Panc1 (cell line): ENCODE data around the gene PLD2. TPM values are rescaled to one million over a fixed set of nuclear protein-coding genes. Genes with fewer than 3 reads are reported as not detected.
A peak's percentile ranks its signal among the peaks of the same experiment; 100 is the strongest.
"Not testable (repeated sequence)": the region's sequence is repeated elsewhere in the genome, so short reads cannot be mapped to it uniquely, and the experiment has no call there.

Experiments
- ATAC-seq: fragments of 200-7000 bp; cut with Tn5 transposase; 2 replicates; pipeline ENCODE4 v1.9.1; 2020; ENCODE audit warnings: mild to moderate bottlenecking, moderate library complexity
- BruUV-seq: library from RNA; stranded (reverse); fragments of 400-500 nt; replicated peaks from 2 replicates; lab custom pipeline; 2021; lab: Mats Ljungman, UMichigan
- CTCF ChIA-PET: fragments of 300-600 bp; sonication (Branson Sonifier 250); formaldehyde crosslinking; loops from one replicate; lab custom pipeline; 2022; ENCODE audit warnings: antibody characterized with exemption; lab: Charles Lee
- POLR2A ChIA-PET: fragments of 300-600 bp; sonication (Branson Sonifier 250); formaldehyde crosslinking; loops from one replicate; lab custom pipeline; 2022; ENCODE audit warnings: antibody characterized with exemption; lab: Charles Lee
- DNase-seq: peaks from one replicate; pipeline ENCODE4 v3.0.0-alpha.2; 2010; ENCODE audit warnings: low read depth, low spot score
- H3K27ac ChIP-seq: 2 replicates; pipeline ENCODE4 v1.5.1; 2011; ENCODE audit warnings: mild to moderate bottlenecking, low read length, inconsistent platforms
- H3K27me3 ChIP-seq: fragments of 200-500 bp; sonication (Bioruptor generic); 2 replicates; pipeline ENCODE4 v1.6.0; 2014; ENCODE audit warnings: low read length, inconsistent platforms; ENCODE audit not compliant: control insufficient read depth, insufficient read depth
- H3K36me3 ChIP-seq: fragments of 200-500 bp; sonication (Bioruptor generic); 2 replicates; pipeline ENCODE4 v1.5.1; 2014; ENCODE audit warnings: inconsistent platforms, mild to moderate bottlenecking, low read length, moderate library complexity; ENCODE audit not compliant: control insufficient read depth, insufficient read depth
- H3K4me1 ChIP-seq: 2 replicates; pipeline ENCODE4 v1.5.1; 2011; ENCODE audit warnings: inconsistent platforms, mild to moderate bottlenecking, low read length, moderate library complexity; ENCODE audit not compliant: control insufficient read depth, insufficient read depth
- H3K4me3 ChIP-seq, 2 experiments: 2 replicates each; pipeline ENCODE4 v1.5.1; 2011 to 2012; ENCODE audit warnings: low read depth in 2 of 2, low read length in 2 of 2, mild to moderate bottlenecking in 2 of 2, inconsistent platforms in 1 of 2, moderate library complexity in 1 of 2
- H3K9me3 ChIP-seq: fragments of 200-500 bp; sonication (Bioruptor generic); 2 replicates; pipeline ENCODE4 v1.5.1; 2014; ENCODE audit warnings: low read depth, mild to moderate bottlenecking, inconsistent platforms, low read length, moderate library complexity; ENCODE audit not compliant: control insufficient read depth, insufficient read depth
- POLR2AphosphoS5 ChIP-seq: IDR thresholded peaks from 2 replicates; pipeline ENCODE4 v1.6.1; 2012; ENCODE audit warnings: mild to moderate bottlenecking, low read depth, low read length, moderate library complexity
- TCF7L2 ChIP-seq: IDR thresholded peaks from 2 replicates; pipeline ENCODE4 v1.6.1; 2011; ENCODE audit warnings: mild to moderate bottlenecking, low read depth, low read length, inconsistent platforms
- in situ Hi-C: cut with HindIII; loops from 2 replicates; pipeline ENCODE4 v1.10.0; 2016; ENCODE audit warnings: low sequenced_read_pairs, low pct_unique_long_range_greater_than_20kb
- intact Hi-C: fragments of 100-400 bp; cut with micrococcal nuclease; formaldehyde crosslinking; loops from one replicate; pipeline ENCODE4 v1.10.0; 2022; ENCODE audit not compliant: unreplicated experiment
- total RNA-seq: library from RNA; stranded (reverse); gene quantifications from one replicate; pipeline ENCODE4 v1.2.1, GENCODE V29; 2021; ENCODE audit not compliant: unreplicated experiment
- TF ChIP-seq, protein P1 (sequence below): fragments of 450-650 bp; IDR thresholded peaks from 2 replicates; pipeline ENCODE4 v1.5.1; 2017; ENCODE audit warnings: mild to moderate bottlenecking

PLD2 gene
- total RNA-seq, 1 experiment from 2014 or later: 40.2 TPM

DNA sequence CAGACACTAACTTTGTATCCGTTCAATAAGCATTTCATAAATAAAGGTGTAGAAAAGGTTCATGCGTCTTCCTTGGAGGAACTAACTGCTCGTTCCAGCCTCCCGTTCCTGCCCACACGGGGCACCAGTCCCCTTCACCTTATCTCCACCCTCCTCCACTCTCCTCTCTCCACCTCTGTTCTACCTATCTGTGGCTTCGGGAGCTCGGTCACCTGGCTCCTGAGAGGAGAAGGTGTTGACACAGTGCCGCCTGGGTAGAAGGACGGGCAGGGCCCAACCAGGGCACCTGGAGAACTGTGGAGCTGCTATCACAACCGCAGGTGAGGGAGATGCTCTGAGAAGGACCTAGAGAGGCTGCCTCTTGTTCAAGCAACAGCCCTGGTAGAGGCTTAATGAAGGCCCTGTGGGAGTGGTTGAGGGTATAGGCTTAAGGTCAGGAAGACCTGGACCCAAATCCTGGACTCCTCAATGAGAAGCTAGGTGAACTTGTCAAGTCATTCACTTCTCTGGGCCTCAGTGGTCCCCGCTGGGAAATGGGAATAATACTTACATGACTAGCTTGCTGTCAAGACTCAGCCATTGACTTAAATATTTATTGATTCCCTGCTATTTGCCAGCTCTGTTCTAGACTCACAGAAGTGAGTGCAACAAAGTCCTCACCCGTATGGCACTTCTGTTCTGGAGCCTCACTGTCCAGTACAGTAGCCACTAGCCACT, 16.6 kb downstream of the PLD2 start:
- Histone ChIP-seq H3K4me1 (no peaks in the 10 kb centered on the region), H3K27ac (no peak overlapping the region), H3K9me3 (no peaks in the 10 kb centered on the region), H3K4me3 (no peak overlapping the region), H3K27me3 (no peaks in the 10 kb centered on the region), H3K36me3 (no peaks in the 10 kb centered on the region)
- ATAC-seq (peak; percentile 42; the same call in 1 of the 2 replicates), DNase-seq (no peak)
- no peak for TF ChIP-seq POLR2AphosphoS5
- POLR2A ChIA-PET: interaction anchor here (0.7 kb wide), 1 partner anchor 63 kb away, joined by 5 read pairs; no protein-coding TSS in a partner anchor
- intact Hi-C loops: no loop called here
- CTCF ChIA-PET: interaction anchor here (0.5 kb wide), 1 partner anchor 68 kb away, joined by 6 read pairs; no protein-coding TSS in a partner anchor
- in situ Hi-C loops: no loop called here
- no TSS peak for BruUV-seq

DNA sequence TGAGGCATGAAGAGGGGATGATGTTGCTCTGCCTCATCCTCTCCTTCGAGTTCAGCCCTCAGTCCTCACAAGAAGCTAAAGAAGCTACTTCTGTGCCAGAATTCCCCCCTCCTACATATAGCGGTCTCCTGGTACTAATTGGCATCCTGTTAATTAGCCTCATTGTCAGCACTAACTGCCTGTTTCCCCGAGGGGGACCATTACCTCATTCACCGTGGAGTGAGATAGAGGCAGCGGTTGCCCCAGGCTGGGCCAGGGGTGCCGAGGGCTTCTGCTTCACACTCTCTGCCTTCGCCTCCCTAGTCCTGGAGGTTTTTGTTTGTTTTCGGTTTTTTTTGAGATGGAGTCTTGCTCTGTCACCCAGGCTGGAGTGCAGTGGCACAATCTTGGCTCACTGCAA, 20.4 kb downstream of the PLD2 start:
- no peak for DNase-seq
- H3K4me3 ChIP-seq: no peak overlapping the region
- ChIA-PET POLR2A (no interaction called here), CTCF (no interaction called here)
- no peak for ATAC-seq
- no peak overlapping the region for H3K27ac ChIP-seq
- H3K9me3 ChIP-seq: no peaks in the 10 kb centered on the region
- no peaks in the 10 kb centered on the region for H3K4me1 ChIP-seq
- no peaks in the 10 kb centered on the region for H3K27me3 ChIP-seq
- no TSS peak for BruUV-seq
- no peaks in the 10 kb centered on the region for H3K36me3 ChIP-seq
- in situ Hi-C loops: no loop called here
- intact Hi-C loops: no loop called here
- no peak for TF ChIP-seq TCF7L2
- TF ChIP-seq, protein P1, sequence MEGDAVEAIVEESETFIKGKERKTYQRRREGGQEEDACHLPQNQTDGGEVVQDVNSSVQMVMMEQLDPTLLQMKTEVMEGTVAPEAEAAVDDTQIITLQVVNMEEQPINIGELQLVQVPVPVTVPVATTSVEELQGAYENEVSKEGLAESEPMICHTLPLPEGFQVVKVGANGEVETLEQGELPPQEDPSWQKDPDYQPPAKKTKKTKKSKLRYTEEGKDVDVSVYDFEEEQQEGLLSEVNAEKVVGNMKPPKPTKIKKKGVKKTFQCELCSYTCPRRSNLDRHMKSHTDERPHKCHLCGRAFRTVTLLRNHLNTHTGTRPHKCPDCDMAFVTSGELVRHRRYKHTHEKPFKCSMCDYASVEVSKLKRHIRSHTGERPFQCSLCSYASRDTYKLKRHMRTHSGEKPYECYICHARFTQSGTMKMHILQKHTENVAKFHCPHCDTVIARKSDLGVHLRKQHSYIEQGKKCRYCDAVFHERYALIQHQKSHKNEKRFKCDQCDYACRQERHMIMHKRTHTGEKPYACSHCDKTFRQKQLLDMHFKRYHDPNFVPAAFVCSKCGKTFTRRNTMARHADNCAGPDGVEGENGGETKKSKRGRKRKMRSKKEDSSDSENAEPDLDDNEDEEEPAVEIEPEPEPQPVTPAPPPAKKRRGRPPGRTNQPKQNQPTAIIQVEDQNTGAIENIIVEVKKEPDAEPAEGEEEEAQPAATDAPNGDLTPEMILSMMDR: no peak

DNA sequence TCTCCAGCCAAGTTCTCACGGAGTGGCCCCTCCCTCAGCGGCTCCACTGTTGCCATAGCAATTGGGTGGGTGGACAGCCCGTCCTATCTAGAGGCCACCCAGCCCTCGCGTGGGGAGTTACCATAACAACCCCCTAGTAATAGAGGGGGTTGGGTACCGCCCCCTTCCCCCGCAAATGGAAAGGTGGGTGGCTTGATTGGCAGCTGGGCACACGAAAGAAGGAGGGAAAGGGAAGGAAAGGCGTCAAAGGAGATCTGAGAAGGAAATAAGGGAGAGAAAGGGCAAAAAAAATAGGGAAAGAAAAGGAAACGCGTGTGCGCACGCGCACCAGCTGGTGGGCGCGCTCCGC, 25.9 kb downstream of the PLD2 start:
- H3K27me3 ChIP-seq, intact Hi-C loops, in situ Hi-C loops, CTCF ChIA-PET, H3K4me1 ChIP-seq, H3K9me3 ChIP-seq, BruUV-seq, POLR2A ChIA-PET, DNase-seq, H3K36me3 ChIP-seq: not testable (repeated sequence)
- peak overlapping the region; percentile 73 to 86 for H3K4me3 ChIP-seq
- H3K27ac ChIP-seq: peak overlapping the region; percentile 81
- ATAC-seq: peak; percentile 32; the same call in 1 of the 2 replicates

DNA sequence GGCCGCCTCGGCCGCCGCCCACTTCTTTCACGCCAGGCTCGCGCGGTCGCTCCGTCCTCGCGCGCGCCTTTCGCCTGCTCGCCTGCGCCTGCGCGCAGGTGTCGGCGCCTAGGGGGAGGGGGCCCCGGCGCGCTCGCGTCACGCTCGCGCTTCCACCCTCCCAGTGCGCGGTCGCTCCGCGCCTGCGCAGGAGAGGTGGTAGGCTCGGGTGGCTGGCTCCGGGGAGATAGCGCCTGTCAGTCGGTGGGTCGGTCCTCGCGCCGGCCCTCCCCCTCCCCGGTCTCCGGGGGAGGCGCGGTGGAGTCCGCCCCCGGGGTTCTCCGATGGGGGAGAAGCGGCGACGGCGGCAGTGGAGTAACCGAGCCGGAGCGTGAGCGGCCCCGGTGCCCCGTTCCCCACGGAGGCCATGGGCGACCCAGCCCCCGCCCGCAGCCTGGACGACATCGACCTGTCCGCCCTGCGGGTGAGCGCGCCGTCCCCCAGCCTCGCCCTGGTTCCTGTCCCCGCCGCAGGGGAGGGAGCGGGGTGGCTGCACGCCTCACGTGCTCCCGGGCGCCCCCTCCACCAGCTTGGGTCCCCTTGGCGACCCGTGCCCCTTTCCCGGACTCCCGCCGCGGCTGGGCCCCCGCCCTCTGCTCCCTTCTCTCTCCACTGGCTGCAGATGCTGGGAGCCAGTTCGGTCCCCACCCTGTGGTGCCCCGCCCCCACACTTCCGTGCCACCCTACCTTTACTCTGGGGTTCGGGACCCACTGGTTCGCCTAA, 26.4 kb downstream of the PLD2 start, which contains the start of gene MINK1:
Gene MINK1, plus strand, starts transcription at position 163 of the 763 bp plus-strand sequence. Its CDS starts 244 bp downstream, at position 407.
- POLR2A ChIA-PET: no interaction called here
- peak within 1 kb of the TSS; percentile 73 to 86 for H3K4me3 ChIP-seq
- H3K9me3 ChIP-seq: no peaks in the 10 kb centered on the region
- H3K27ac ChIP-seq: peak within 1 kb of the TSS; percentile 81
- H3K27me3 ChIP-seq: no peaks in the 10 kb centered on the region
- DNase-seq (peak; percentile 78), ATAC-seq (peak; percentile 94)
- peaks cover 9% of the 10 kb centered on the region for H3K4me1 ChIP-seq
- in situ Hi-C loops (no loop called here), intact Hi-C loops (no loop called here)
- no TSS peak for BruUV-seq
- CTCF ChIA-PET: no interaction called here
- H3K36me3 ChIP-seq: no peaks in the 10 kb centered on the region
- TF ChIP-seq POLR2AphosphoS5 (0 out of 2 replicates have a peak, but pooled peaks have one; percentile 34), TCF7L2 (no peak)
